NB4 (cell line): Measurements from ENCODE around the gene LMNA.

Experiments
- CTCF ChIP-seq: IDR thresholded peaks from one replicate; pipeline ENCODE4 v1.5.1; 2012; ENCODE audit warnings: low read depth, low read length
- MYC ChIP-seq: IDR thresholded peaks from 2 replicates; pipeline ENCODE4 v1.6.1; 2011; ENCODE audit warnings: low read depth, low read length
- POLR2A ChIP-seq: IDR thresholded peaks from 2 replicates; pipeline ENCODE4 v1.6.1; 2011; ENCODE audit warnings: mild to moderate bottlenecking; ENCODE audit not compliant: insufficient read length; ENCODE audit errors: extremely low read depth
- TF ChIP-seq, protein P1 (sequence below): IDR thresholded peaks from 2 replicates; pipeline ENCODE4 v1.6.1; 2011; ENCODE audit warnings: low read depth, low read length

DNA sequence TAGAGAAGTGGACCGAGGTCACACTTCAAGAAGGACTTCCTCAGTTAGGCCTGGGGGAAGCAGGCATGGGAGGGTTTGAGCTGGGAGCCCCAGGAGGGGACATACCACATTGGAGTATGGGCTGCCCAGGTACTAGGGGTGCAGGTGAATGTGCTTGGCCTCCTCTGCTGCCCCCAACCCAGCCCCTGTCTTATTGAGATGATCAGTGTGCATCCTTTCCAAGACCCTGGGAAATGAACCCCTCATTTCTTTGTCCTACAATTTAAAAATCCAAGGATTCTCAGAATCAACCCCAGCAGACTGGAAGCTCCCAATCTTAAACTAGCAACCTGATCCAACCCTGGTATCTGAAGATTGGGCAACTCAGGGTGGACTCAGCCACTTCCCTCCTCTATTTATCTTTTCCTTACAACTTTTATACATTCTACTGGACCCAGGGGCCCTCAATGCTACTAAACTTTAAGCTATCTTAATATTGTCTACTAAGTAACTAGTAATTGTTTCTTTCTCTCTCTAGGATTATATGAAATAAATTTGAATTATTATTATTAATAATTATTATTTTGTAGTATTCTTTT lies 41.3 kb upstream of the LMNA start:
- no peak for TF ChIP-seq CTCF
- TF ChIP-seq MYC: no peak
- no peak for TF ChIP-seq POLR2A
- TF ChIP-seq, protein P1, sequence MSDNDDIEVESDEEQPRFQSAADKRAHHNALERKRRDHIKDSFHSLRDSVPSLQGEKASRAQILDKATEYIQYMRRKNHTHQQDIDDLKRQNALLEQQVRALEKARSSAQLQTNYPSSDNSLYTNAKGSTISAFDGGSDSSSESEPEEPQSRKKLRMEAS: no peak
